Hematopoietic multipotent progenitor cell treated with erythropoietin and hydrocortisone succinate and interleukin-3 and kit ligand, for 17 days (in vitro differentiated cells): ENCODE results near the gene CBR4.
"Not testable (repeated sequence)": the region's sequence is repeated elsewhere in the genome, so short reads cannot be mapped to it uniquely, and the experiment has no call there.

Experiments used
- DNase-seq: peaks from one replicate; pipeline ENCODE4 v3.0.0-alpha.2; 2015; ENCODE audit warnings: low spot score

The CBR4 gene

DNA sequence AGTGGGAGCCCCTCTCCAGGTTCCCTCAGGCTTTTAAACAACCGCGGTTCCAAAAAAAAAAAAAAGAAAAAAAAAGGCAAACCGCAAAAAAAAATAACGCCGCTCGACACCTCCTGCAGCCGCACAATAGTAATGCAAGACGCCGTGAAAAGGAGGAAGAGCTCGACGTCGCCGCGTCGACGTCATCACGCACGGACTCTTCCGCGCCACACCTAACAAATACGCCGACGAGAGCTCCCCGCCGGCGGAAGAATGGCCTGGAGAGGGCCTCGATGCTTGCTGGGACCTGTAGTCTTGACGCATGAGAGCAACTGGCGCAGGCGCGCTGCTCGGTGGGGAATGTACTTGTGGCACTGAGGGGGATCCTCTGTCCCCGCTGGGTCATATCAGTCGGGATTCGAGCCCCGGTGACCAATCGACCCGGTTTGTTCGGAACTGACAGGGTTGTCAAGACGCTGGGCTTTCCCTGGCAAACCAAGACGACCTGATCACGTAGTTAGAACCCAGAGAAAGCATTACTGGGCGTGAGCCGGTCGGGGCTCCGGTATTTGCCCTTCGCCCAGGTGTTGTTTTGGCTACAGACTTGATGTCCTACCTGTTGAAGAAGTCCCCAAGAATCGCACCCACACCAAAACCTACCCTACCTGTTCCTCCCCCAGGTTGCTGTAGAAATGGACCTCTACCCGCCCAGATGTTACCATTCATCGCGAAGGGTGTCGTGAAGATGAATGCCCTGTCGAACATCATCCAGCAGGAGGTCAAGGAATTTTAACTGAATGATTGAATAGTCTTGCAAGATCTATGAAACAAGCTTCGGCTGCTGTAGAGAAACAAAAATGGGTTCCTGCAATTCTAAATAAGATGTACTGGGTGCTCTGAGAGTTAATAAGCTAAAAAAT, at the start of gene CBR4:
Gene CBR4, minus strand, starts transcription at position 131 of the 899 bp plus-strand sequence. CDS start 166 bp downstream, outside the sequence.
- DNase-seq: peak; percentile 98

DNA sequence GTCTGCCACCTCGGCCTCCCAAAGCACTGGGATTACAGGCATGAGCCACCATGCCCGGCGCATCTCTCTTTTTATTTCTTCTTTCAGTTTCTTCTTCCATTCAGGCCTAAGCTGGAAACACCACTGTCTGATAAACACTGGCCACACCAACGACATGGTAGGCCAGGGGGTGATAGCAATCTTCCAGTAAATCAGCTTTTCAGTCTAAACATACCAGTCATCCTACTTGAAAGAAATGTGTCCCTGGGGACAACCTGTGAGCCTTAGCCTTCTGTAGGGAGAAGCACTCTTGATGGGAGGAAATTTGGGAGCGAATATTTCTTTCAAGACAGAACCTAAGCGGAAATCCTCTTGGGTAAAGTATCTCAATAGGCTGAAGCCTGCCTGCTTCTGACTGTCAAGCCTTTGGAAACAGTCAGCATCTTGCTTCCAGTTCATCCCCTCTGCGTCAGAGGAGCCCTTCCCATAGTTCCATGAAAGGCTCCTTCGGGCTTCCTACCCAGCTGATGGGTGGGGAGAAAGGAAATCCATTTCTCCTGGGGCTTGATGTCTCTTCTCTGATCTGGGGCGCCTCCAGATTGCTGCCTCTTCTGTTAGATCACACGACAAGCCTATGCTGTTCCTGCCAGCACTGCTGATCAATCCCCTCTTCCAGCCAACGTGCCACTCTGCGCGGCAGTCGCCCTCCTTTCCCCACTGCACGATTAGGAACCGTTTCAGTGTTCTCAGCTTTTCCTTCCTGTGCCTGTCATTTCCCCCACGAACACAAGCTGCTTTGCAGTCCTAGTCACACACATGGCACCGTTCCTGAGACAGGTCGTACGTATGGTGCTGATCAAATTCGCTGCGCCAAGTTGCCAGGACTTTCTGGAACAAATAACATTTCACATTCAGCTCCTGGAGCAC, 49.5 kb upstream of the CBR4 start:
- DNase-seq: no peak

DNA sequence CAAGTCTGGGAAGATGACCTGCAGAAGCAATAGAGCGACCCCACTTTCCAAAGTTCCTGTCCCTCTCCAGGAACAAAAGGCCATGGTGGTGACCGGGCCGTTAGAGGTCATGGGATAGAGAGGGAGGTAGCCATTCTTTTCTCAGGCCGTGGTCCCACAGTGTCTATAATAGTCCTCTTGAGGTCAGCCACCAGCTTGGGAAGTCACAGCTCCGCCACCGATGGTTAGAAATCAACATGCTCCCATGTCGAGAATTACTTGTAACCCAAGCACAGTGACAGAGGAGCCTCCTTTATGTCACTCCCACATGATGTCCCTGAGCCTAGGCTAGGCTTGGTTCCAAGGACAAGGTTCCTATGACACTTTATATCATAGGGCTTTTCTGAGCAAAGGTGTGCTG, 48.3 kb upstream of the CBR4 start:
- no peak for DNase-seq

DNA sequence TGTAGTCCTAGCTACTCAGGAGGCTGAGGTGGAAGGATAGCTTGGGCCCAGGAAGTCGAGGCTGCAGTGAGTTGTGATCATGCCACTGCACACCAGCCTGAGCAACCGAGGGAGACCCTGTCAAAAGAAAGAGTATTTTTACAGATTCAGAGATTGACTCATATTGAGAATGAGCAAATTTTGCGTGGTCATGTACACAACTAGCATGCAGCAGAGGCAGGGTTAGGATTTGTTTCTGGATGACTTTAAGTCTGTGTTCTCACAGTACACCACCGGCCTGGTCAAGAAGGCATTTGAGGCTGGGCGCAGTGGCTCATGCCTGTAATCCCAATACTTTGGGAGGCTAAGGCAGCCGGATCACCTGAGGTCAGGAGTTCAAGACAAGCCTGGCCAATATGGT, 44.8 kb upstream of the CBR4 start:
- no peak for DNase-seq

DNA sequence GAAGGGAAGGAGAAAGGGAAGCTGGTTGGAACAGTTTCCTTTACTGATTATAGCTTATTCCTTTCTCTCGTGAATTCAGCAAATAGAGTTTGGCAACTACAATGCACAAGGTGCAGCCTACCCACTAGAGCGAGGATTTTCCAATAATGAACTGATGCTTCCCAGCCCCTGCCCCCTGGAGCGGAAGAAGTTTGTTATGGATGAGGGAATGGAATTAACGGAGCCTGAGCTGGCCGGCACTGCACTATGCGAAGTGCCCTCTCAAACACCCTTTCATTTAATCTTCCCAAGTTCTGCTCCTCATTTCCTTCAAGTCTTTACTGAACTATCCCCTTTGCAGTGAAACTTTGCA, 42.5 kb upstream of the CBR4 start:
- no peak for DNase-seq

DNA sequence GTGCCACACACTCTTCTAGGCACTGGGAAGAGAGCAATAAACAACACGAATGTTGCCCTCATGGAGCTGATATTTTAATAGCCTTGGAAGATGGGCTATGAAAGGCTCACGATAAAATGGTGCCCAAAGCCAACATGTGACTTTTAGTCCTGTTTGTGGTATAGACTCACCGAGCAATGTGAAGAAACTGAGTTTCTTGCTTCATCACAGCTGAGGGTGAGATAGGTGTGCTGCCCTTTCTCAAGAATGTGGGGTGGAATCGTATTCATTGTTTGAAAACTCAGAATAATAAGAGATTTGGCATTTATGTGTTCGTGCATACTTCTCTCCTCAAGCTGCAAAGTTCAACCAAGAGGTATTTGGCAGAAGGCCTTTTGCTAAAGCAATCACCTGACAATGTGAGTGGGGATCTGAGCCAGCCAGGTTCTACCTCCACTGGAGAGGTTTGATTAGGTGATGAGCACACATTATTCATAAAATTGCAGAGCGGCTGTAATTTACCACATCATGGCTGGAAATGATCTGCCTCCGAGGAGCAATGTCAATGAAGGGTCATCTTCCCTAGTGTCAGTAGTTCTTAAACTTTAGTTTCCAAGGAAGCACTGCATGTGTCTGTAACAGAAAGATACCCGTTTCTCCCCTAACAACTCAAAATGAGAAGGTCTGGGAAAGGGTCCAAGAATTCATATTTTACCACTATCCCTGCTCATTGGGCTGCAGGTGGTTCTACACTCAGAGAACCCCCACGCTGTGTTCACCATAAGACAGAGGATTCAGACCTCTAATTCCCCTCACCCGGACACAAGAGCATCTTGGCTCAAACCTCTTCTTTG, 41.9 kb upstream of the CBR4 start:
- DNase-seq: no peak

DNA sequence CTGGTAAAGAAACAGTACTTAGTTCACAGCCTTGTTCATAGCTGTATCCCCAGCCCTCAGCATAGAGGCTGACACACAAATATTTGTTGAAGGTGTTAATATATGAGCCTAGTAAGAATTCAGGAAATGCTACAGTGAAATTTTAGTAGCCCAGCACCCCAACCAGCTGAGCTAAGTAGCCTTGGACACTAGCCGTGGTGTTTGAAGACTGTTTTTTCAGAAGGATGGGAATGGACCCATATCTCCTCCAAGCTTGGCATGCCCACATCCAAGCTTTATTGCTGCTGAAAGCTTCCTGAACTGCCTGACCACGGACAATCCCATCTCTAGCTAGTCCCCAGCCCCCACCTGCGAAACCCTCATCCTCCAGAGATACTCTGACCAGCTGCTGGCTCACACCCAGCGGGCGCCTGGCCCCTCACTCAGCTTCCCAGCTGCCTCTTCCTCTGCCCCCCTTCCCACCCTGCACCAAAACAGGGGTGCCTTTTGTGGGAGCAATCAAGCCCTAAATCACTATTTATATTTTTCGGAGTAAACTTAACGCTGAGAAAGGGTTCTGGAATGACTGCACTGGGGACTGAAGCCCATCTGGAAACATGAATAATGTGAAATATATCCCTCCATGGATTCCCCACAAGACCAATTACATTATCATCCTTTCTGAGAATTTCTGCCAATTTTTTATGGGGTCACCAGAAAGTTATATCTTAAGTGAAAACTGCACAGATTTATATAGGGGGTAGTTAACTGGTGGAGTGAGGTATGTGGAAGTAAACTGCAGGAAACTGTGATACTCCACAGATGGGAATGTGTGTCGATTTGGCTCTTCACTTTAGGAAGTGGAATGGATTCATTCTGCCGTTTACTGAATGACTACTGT, 41.1 kb upstream of the CBR4 start:
- DNase-seq: no peak

DNA sequence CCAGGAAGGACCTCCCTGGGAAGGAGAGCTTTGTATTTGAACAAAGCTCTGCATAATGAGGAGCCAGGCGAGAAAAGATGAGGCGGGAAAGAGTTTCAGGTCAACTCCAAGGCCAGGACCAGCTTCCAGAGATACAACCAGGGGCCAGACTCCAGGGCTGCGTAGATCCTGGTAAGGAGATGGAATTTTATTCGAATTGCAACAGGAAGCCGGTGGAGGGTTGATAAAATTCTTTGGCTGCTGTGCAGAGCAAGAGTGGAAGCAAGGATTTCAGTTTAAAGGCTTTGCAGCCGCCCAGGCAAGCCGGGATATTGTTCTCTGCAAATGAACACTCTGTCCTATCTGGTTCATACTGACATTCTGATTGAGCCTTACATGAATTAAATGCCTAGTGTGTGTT, 40.2 kb upstream of the CBR4 start:
- DNase-seq: no peak

DNA sequence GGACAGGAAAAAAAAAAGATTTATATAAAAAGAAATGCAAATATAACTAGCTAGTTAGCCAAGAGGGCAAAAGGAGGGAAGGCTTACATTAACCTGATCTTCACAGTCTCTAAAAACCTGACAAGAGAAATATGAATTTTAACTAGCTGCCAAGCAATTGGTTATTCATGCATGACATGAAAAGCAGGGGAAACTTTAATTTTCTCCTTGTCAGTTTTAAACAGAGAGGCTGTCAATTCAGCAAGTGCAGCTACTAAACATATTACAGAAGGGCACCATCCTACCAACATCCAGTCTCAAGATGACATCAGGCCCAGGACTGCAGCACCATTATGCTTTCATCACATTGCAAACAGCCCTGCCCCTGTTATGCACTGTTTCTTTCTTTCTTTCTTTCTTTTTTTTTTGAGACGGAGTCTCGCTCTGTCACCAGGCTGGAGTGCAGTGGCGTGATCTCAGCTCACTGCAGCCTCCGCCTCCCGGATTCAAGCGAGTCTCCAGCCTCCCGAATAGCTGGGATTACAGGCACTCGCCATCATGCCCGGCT, 38.9 kb upstream of the CBR4 start:
- DNase-seq: no peak

DNA sequence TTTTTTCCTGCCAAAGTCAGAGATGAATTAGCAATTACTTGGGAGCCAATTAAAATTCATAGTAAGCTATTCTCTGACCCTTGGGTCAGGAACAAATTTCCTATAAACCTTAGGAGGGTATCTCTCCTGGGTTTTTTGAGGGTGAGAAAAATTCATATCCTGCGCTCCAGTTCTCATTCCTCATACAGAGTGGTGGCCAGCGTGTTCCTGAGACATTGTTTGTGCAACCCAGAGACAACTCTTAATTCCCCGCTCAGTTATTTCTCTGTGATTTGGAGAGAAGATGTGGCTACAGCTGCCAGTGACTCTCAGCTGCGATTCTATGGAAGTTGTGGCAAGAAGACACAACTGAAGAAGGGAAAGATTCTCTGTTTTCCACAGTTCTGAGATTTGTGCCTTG, 37.9 kb upstream of the CBR4 start:
- DNase-seq: no peak

DNA sequence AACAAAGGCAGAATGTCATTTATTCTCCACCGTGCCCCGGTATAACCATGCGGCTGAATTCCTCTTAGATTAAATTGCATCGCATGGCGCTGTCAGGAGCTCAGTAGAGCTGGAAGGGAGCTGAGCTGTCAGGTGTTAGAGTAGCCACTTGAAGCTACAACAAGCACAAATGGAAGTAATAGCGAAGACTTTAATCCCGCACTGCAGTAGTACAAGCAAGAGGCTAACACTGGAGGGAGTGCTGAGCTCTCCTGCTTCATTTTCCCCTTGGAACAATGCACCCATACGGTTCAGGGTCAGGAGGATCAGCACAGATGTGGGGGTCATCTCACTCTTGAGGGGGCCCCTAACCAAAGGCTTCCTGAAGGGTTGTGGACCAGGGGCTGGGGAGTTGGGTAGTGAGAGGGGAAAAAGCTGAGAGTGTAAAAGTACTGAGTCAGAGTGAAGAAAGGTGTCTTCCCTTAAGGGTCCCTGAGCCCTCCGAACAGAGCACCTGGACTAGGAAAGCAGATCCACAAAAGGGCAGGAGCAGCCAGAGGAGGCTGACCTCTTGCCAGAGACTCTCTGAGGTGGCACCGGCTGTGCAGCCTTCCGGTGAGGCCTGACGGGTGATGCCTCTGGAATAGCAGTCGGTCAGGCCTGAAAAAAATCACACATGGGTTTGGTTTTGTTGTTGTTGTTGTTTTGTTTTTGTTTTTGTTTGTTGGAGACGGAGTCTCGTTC, 36.0 kb upstream of the CBR4 start:
- no peak for DNase-seq

DNA sequence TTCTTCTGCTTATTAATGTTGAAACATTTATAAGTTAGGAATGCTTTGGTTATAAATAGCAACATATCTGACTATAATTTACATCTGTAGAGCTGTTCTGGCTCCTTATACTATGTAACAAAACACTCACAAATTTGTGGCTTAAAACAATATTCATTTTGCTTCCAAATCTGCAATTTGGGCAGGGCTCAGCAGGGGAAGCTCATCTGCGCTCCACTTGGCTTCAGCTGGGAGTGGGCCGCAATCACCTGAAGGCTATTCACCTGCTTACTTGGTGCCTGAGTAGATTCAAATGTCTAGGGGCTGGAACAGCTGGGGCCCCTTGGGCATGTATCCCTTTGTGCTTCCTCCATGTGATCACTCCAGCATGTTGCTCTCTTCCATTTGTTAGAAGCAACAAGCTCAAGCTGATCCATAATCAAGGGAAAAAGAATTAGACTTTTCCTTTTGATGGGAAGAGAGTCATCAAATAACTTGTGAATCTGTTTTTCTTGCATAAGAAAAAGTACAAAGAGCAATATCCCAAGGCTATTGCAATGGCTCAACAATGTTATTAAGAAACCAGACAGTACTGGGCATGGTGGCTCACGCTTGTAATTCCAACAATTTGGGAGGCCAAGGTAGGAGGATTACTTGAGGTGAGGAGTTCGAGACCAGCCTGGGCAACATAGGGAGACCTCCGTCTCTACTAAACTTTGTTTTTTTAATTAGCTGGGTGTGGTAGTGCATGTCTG, 34.8 kb upstream of the CBR4 start:
- DNase-seq: no peak

DNA sequence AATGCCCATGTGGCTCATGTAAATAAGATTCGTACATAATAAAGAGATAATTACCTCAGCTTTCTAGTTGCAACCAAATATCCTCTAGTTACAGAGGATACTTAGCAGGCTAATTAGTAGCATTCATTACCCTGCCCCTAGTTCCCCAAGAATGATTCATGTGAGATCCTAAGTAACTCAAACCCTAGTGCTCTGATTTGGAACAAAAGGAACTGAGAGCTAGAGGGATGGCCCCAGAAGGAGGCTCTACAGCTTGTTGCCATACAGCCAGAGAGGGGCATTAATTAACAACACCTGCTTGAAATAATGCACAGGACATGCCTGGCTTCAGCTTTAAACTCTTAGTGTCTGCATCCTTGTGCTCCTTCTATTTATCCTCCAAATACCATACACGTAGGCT, 32.6 kb upstream of the CBR4 start:
- DNase-seq: no peak

DNA sequence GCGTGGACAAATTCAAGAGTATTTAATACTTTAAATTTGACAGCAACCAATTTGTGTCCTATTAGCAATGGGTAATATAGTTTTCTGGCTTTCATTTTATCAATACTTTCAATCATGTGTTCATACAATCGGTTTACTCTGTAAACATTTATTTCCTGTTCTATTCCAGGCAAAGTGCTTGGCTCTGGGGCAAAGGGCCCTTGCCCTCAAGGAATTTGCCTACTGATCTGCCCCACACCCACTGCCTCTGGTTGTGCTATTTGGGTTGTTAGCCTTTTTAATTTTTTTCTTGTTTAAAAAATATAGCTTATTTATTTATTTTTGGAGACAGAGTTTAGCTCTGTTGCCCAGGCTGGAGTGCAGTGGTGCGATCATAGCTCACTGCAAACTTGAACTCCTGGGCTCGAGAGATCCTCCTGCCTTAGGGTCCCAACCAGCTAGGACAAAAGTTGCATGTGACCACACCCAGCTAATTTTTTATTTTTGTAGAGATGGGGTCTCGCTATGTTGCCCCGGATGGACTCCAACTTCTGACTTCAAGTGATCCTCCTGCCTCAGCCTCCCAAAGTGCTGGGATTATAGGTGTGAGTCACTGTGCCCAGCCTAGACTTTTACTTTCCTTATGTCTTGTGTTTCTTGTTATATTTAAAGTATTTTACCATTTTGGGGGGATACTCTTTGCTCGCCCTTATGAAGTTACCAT, 30.7 kb upstream of the CBR4 start:
- DNase-seq: no peak

DNA sequence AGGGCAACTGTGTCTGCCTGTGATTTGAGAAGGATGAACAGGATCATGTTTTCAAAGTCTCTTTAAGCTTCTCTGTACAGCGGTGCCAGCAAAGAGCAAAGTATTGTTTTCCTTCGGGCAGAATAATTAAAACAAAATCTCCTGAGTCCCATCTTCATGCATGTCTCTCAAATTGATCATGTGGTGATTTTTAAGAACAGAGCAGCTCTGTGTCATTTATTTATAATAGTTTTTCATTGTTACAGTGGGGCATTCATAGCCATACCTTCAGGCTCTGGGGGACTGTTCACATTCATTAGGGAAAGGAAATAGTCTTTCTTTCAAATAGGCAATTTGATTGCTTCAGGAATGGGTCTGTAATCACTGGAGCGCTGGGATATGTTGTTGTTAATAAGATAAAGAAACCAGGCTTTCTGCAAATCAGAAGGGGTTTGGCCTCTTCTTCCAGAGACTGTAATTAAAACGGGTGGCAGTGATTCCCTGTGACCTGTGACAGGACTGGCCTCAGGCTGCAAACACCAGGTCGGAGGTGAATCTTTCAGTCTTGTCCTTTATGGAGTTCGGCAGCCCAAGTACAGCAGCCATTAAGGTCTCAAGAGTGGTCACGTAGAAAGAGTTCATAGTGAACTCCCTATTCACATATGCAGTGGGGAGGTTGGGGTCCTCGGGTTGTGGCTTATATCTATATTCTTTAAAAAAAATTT, 29.3 kb upstream of the CBR4 start:
- DNase-seq: no peak

DNA sequence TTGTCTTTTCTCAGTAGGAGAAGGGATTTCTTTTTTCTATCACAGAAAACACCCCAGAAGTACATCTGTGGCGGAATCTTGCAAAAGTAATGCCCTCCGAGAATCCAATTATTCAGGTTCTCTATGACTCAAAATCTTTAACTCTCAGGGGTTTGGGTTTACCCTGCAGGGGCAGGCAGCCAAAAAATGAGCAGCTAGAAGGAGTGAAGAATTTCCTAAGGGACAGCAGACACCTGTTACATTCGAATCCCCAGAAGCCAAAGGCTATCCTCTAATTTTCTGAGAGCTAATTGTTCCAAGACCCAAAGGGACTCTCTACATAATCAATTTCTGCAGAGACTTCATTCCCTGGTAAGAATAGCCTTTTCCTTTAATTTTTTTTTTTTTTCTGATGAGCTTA, 27.5 kb upstream of the CBR4 start:
- DNase-seq: no peak

DNA sequence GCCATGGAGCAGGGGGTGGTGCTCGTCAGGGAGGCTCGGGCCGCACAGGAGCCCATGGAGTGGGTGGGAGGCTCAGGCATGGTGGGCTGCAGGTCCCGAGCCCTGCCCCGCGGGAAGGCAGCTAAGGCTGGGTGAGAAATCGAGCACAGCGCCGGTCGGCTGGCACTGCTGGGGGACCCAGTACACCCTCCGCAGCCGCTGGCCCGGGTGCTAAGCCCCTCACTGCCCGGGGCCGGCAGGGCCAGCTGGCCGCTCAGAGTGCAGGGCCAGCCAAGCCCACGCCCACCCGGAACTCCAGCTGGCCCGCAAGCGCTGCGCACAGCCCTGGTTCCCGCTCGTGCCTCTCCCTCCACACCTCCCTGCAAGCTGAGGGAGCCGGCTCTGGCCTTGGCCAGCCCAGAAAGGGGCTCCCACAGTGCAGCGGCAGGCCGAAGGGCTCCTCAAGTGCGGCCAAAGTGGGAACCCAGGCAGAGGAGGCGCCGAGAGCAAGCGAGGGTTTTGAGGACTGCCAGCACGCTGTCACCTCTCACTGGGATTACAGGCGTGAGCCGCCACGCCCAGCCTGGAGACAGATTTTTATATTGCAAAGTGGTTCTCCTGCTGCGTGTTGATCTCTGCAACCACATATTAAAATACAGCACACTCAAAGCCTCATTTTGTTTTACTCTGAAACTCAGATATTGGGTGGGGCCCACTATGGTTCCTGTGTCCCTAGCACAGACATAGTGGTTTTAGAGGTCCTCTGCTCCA, 26.0 kb upstream of the CBR4 start:
- not testable (repeated sequence) for DNase-seq

DNA sequence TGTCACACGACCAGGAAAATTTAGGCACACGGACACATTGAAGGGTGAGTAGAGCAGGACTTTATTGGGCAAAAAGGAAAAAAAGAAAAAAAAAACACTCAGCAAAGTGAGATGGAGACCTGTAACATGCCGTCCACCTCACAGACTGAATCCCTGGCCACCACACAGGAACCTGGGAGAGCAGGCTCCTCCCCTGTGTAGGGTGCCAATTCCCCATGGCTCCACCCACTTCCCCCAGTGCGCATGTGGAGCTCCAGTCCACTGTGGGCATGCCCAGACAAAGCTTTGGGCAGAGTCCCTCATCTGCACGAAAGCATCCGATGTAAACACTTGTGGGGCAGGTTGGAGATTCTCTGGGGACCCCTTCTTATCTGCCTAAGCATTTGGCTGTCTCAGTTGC, 23.6 kb upstream of the CBR4 start:
- peak; percentile 18 for DNase-seq
